ENCODE data around the gene ADGRA1. TPM values are rescaled to one million over a fixed set of nuclear protein-coding genes. Genes with fewer than 3 reads are reported as not detected.
"Not testable (repeated sequence)": the region's sequence is repeated elsewhere in the genome, so short reads cannot be mapped to it uniquely, and the experiment has no call there.

Gene ADGRA1
- total RNA-seq: not detected in 2 replicates

GRCh38 chr10:133087679-133088178 lies at the start of gene ADGRA1:
Gene ADGRA1, plus strand, starts transcription at chr10:133087924. Its CDS starts 986 bp downstream, at chr10:133088910.
- DNase-seq (ENCODE audit: low read depth in 2 of 2): no peak

- no peak for DNase-seq (ENCODE audit: low read depth in 2 of 2)
Measured at GRCh38 chr10:133038036-133038823, 49.5 kb upstream of the ADGRA1 start.

GRCh38 chr10:133039107-133039802 lies 48.5 kb upstream of the ADGRA1 start:
- no peak for DNase-seq (ENCODE audit: low read depth in 2 of 2)

DNA sequence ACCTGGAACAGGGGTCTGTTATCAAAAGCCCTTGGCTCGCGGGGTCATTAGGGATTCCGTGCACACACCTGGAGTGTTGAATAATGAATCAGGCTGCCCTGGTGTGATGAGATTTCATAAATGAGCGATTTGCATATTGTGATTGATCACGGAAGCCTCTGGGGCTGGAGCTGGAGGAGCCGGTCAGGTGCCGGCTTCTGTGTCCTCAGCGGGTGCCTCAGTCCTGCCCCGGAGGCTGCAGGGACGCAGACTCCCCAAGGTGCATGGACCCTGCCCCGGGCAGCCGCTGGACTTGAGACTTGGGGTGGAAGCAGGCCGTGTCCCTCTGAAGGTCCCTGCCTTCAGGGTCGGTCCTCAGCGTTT lies 47.9 kb upstream of the ADGRA1 start:
- no peak for DNase-seq (ENCODE audit: low read depth in 2 of 2)

DNA sequence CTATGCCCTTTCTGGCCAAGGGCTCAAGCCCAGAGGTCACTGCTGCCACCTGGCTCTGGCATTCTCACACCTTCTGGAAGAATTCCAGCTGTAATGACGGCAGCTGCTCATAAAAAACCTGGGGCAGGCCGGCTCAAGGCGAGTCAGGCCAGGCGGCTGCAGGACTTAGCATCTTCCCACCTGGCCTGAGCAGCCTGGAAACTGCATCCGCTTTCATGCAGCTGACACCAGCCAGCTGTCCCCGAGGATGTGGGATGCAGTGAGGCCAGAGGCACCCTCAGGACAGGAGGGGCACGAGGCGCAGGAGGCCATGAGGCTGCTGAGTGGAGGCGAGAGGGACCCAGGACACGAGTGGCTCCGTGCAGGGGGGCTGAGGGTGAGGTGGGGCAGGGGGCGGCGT lies 47.5 kb upstream of the ADGRA1 start:
- DNase-seq (ENCODE audit: low read depth in 2 of 2): no peak

- no peak for DNase-seq (ENCODE audit: low read depth in 2 of 2)
Measured at GRCh38 chr10:133041101-133041500, 46.6 kb upstream of the ADGRA1 start.

DNA sequence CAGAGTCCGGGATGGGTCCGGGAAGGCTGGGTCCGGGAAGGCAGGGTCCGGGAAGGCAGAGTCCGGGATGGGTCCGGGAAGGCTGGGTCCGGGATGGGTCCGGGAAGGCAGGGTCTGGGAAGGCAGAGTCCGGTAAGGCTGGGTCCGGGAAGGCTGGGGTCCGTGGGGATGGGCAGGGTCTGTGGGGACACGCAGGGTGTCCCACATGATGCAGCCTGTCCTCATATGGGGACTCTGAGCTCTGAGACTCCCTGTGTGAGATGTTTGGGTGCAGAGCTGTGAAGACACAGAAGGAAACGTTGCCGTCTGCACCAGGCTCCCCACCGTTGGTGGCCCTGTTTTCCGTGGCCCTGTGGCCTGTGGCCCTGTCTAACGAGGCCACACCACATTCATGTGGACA lies 45.7 kb upstream of the ADGRA1 start:
- DNase-seq (ENCODE audit: low read depth in 2 of 2): no peak

- no peak for DNase-seq (ENCODE audit: low read depth in 2 of 2)
Measured at GRCh38 chr10:133042816-133043215, 44.9 kb upstream of the ADGRA1 start.

GRCh38 chr10:133043541-133044225 lies 44.0 kb upstream of the ADGRA1 start:
- DNase-seq (ENCODE audit: low read depth in 2 of 2): no peak

GRCh38 chr10:133044401-133044811 lies 43.3 kb upstream of the ADGRA1 start:
- DNase-seq (ENCODE audit: low read depth in 2 of 2): no peak

DNA sequence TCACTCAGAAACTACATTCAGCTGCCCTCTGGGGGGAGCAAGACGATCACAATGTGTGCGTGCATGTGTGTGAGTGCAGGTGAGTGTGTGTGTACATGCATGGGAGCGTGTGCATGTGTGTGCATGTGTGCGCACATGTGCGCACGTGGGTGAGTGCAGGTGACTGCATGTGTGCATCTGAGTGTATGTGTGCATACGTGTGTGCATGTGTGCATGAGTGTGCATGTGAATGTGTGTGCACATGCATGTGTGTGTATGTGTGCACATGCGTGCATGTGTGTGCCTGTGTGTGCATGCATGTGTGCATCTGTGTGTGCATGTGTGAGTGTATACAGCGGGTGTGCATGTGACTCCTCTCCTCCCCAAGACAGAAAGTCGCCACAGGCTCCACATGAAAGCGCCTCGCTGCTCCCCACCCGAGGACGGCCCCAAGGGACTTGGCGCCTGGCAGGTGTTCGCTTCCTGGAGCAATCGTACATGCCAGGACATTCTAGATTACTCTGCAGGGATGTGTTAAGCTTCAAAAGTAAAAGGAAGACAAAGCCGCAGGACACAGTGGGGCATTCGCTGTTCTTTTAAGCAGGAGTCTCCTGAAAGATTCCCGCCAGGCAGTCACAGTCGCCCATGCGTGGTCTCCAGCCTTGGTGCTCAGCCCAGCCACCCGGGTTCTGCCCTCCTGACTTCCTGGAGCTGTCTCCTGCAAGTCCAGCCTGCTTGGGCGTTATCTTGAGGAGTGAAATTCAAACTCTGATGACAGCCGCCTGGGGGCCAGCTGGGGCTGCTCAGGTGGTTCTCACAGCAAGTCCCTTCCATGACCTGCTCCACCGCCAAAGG lies 42.0 kb upstream of the ADGRA1 start:
- no peak for DNase-seq (ENCODE audit: low read depth in 2 of 2)

DNA sequence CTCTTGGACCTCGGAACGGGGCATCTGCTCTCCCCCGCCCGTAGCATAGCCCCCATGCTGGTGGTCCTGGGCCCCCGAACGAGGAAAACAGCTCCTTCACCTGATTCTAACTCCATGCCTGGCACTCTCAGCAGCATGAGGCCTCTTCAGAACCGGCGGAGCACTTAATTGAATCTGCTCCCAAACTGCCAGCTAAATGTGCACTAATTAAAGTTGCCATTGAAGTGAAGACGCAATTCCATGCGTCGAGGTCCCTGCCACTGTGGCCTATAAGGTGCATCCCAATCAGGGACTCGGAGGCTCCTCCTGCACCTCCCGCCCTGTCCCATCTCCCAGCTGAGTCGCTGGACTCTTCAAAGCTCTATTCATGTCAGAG lies 41.3 kb upstream of the ADGRA1 start:
- DNase-seq (ENCODE audit: low read depth in 2 of 2): no peak

GRCh38 chr10:133047526-133048123 lies 40.1 kb upstream of the ADGRA1 start:
- no peak for DNase-seq (ENCODE audit: low read depth in 2 of 2)

DNA sequence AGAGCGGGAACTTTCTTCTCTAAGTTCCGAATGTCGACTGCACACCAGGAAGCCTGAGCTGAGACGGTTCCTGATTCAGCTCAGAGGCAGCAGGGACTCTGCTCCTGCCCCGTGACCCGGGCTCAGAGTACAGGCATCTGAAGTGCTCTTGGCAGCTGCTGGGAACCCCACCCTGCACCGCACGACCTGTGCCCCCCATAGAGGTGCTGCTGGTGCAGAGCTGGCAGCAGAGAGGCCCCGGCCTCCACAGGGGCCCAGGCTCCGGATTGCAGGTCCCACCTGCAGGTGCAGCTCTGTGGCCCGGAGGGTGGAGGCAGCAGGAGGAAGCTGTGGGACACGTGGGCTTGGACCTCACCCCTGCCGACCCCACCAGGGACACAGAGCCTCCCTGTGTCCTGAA lies 39.5 kb upstream of the ADGRA1 start:
- no peak for DNase-seq (ENCODE audit: low read depth in 2 of 2)

GRCh38 chr10:133048926-133049325 lies 38.8 kb upstream of the ADGRA1 start:
- DNase-seq (ENCODE audit: low read depth in 2 of 2): no peak

GRCh38 chr10:133049639-133050038 lies 38.1 kb upstream of the ADGRA1 start:
- no peak for DNase-seq (ENCODE audit: low read depth in 2 of 2)

DNA sequence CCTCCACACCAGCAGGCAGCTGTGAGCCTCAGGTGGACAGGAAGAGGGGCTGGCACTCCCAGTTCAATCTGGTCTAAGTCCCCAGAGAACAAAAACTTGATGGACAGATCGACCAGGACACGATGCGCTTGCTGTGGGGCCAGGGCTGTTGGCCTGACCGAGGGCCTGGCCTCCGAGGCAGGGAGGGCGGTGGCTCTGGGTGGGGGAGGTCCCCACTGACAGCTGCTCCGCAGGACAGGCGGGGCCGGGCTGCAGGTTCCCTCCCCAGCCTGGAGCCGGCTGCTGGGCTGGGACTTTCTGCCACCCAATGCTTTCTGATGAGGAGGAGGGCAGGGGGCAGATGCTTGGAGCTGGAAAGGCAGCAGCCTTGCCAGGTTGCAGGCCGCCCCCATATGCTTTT lies 37.4 kb upstream of the ADGRA1 start:
- DNase-seq (ENCODE audit: low read depth in 2 of 2): no peak

GRCh38 chr10:133052076-133052475 lies 35.6 kb upstream of the ADGRA1 start:
- DNase-seq (ENCODE audit: low read depth in 2 of 2): no peak

DNA sequence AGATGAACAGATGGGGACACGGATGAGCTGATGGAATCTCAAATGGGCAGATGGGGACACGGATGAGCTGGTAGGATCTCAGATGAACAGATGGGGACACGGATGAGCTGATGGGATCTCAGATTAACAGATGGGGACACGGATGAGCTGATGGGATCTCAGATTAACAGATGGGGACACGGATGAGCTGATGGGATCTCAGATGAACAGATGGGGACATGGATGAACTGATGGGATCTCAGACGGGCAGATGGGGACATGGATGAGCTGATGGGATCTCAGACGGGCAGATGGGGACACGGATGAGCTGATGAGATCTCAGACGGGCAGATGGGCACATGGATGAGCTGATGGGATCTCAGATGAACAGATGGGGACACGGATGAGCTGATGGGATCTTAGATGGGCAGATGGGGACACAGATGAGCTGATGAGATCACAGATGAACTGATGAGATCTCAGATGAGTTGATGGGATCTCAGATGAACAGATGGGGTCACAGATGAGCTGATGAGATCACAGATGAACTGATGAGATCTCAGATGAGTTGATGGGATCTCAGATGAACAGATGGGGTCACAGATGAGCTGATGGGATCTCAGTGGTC lies 34.1 kb upstream of the ADGRA1 start:
- not testable (repeated sequence) for DNase-seq (ENCODE audit: low read depth in 2 of 2)

DNA sequence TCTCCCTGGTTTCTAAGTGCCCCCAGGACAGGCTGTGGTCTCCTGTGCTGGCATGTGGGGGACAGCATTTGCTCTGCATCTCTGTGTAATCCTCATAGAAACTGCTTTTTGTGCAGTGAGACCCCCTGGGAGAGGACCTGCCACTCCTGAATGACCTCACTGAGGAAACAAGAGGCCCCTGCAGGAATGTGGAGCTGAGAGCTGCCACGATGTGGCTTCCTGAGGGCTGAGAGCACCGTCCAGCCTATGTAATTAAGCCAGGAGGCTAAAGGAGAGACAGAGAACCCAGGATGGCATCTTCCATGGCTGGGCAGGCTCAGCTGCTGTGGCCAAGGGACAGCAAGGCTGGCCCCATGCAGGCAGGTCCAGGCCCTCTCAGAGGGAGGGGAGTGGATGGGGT lies 32.3 kb upstream of the ADGRA1 start:
- no peak for DNase-seq (ENCODE audit: low read depth in 2 of 2)

DNA sequence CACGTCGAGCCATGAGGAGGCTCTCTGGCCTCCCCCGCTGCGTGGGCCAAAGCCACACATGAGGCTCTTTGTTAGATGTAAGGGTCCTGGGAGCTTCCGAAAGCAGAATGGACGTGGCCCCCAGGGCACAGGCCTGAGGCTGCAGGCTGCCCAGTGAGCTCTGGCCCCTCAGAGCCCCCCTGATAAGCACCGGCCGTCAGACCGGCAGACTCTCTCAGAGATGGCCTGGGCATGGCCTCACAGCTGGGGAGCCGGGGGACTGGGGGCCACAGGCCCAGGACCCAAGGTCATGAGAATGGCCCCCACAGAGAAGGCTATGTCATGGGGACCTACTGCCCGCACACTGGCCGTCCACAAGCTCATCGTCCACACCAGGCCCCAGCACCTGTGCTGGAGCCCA lies 31.7 kb upstream of the ADGRA1 start:
- no peak for DNase-seq (ENCODE audit: low read depth in 2 of 2)
